GM21423 (cell line): Measurements from ENCODE around the gene RPL31.

Source experiments
- ATAC-seq: cut with Tn5 transposase; IDR thresholded peaks from one replicate; pipeline ENCODE4 v1.9.1; 2021; ENCODE audit warnings: mild to moderate bottlenecking, moderate library complexity; ENCODE audit not compliant: unreplicated experiment

RPL31 gene

GRCh38 chr2:100974712-100975520, 27.2 kb upstream of the RPL31 start:
- ATAC-seq: no peak

GRCh38 chr2:100975521-100975785, 26.6 kb upstream of the RPL31 start:
- ATAC-seq: no peak

GRCh38 chr2:100976061-100976460, 26.0 kb upstream of the RPL31 start:
- no peak for ATAC-seq

- peak; percentile 68 for ATAC-seq
Measured at GRCh38 chr2:100976645-100977391, 25.3 kb upstream of the RPL31 start.

GRCh38 chr2:100977511-100977910, 24.6 kb upstream of the RPL31 start:
- no peak for ATAC-seq

GRCh38 chr2:100978582-100979191, 23.4 kb upstream of the RPL31 start:
- no peak for ATAC-seq

- ATAC-seq: no peak
Measured at GRCh38 chr2:100980046-100980445, 22.0 kb upstream of the RPL31 start.

- ATAC-seq: no peak
Measured at GRCh38 chr2:100981011-100981410, 21.1 kb upstream of the RPL31 start.

GRCh38 chr2:100982431-100982861, 19.6 kb upstream of the RPL31 start:
- ATAC-seq: no peak

- ATAC-seq: no peak
Measured at GRCh38 chr2:100983201-100983600, 18.9 kb upstream of the RPL31 start.

- ATAC-seq: no peak
Measured at GRCh38 chr2:100983684-100984310, 18.3 kb upstream of the RPL31 start.

DNA sequence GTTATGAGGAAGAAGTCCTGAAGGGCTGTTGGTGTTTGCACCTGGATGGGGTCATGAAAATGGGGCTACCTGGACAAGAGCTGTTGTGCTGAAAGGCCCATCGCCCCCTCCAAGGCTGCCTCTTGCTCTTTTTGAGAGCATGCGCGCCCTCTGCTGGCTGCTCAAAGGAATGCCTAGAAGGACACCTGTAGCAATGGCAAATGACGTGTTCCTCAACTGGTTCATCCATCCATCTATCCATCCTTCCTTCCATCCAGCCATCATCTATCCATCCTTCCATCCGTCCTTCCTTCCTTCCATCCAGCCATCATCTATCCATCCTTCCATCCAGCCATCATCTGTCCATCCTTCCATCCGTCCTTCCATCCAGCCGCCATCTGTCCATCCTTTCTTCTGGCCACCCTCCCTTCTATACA, 17.2 kb upstream of the RPL31 start:
- ATAC-seq: no peak

- no peak for ATAC-seq
Measured at GRCh38 chr2:100986157-100986556, 15.9 kb upstream of the RPL31 start.

DNA sequence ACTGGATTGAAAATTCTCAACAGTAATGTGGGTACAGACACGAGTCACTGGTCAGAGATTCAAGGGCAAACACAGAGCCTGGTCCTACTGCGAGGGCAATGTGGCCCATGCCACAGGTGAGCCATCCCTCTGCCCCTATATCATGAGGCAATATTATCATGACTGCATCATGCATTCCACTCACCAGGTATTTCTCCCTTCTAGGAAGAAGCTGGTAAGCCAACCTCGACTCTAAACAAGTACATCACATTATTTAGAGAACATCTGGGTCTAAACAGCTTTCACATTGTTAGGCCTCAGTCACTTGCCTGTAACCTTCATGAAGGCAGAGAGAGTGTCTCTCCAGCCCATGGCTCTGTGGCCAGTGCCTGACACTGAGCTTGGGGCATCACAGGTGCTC, 14.6 kb upstream of the RPL31 start:
- ATAC-seq: no peak

GRCh38 chr2:100987974-100988373, 14.1 kb upstream of the RPL31 start:
- ATAC-seq: no peak

DNA sequence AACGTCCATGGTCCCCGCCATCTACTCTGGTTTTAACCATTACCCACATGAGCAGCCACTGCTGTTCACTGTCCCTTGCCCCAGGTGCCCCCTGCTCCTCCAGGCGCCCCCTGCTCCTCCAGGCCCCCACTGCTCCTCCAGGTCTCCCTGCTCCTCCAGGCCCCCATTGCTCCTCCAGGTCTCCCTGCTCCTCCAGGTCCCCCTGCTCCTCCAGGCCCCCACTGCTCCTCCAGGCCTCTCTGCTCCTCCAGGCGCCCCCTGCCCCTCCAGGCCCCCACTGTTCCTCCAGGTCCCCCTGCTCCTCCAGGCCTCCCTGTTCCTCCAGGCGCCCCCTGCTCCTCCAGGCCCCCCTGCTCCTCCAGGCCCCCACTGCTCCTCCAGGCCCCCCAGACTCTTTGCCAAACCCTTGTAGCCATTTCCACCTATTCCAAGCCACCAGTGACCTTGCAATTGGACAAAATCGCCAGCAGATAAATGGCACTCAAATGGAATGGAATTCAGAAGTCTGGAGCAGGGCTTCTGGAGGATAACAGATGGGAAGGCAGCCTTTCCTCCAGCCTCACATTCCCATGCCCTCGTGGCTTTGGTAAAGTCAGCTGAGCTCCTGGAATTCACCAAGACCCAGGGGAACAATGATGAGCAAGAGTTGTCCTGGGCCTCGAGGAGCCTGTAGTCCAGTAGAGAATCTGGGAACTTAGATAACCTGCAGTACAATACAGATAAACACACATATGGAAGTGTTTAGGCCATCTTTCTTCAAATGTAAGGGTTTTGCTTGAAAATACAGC, 13.3 kb upstream of the RPL31 start:
- no peak for ATAC-seq

DNA sequence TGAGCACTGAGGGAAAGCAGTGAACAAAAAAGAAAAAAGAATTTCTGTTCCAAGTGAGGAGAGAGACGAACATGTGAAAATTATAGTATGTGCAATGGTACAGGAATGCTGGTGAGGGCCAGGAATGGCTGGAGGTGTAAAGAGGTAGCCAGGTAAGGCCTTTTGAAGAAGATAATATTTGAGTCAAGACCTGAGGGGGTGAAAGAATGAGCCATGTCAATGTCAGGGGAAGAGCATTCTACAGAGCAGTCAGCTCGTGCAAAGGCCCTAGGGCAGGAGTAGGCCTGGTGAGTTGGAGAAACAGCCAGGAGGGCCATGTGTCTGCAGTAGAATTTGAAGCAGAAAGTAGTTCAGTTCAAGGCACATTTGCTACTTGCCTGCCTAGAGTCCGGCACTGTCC, 12.4 kb upstream of the RPL31 start:
- no peak for ATAC-seq

GRCh38 chr2:100990166-100990565, 11.9 kb upstream of the RPL31 start:
- no peak for ATAC-seq

DNA sequence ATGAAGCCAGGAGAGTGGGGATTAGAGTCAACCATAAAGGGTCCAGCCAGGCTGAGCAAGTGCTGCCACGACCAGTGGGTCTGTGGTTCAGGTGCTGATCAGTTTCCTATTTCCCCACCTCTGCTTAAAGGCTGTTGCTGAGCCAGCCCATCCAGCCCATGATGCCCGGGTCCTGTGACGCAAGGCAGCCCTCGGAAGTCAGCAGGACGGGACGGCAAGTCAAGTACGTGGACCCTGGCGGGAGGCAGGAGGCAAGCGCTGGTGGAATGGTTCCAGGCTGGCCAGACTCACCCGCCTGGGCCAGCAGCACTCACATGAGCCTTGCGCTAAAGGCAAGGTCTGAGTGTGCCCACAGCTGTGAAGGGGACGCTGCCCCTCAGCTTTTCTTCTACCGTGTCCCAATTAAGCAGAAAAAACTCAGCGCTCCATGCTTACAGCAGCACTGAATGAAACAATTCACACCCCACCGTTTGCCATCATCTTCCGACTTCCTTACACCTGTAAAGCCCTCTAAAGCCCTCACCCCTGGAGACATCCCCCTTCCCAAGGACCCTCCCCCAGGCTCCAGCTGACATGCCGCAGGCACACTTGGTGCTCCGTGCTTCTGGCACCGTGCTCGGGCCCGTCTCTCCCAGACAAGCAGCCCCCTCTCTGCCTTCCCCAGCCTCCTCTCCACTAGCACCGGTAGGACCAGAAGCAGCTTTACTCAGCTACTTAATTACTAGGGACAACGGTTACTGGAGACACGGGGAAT, 11.3 kb upstream of the RPL31 start:
- no peak for ATAC-seq

DNA sequence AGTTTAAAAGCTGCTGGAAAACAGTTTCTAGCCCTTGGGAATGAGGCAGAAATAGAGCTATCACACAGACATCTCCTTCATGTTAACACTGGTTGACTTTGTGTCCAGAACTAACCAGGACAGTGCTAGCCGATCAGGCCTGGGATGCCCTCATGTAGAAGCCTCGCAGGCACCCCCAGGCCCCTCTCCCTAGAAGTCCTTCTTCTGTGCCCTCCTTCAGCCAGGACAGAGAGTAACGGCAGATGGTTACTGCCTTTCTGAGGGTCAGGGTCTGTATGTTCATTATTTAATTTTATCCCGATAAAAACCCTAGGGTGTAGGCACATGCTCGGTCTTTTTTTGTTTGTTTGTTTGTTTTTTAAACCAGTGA, 10.7 kb upstream of the RPL31 start:
- ATAC-seq: no peak
